ENCODE results near the gene EML2. TPM values are rescaled to one million over a fixed set of nuclear protein-coding genes. Genes with fewer than 3 reads are reported as not detected.

Gene EML2
- total and polyA plus RNA-seq, 10 of the 15 experiments (the other 5 are each of a cell fraction or from before 2014, with no cell fraction given): 1.6 to 64.0 (median 27.5) TPM

- no peak for TF ChIP-seq CUX1 (IDR thresholded peaks at IDR 0.05; ENCODE audit: insufficient replicate concordance, low read depth, low read length)
- no peak for TF ChIP-seq SP1 (IDR thresholded peaks at IDR 0.05; ENCODE audit: low read depth, low read length)
- TF ChIP-seq TCF12 (IDR thresholded peaks at IDR 0.05; ENCODE audit: low read depth, low read length): no peak
Measured at GRCh38 chr19:45569619-45570421, 69.4 kb downstream of the EML2 start (continued).

- H3K27me3 ChIP-seq (replicated peaks in 1 of 2; ENCODE audit: control insufficient read depth in 2 of 2, insufficient read depth in 2 of 2, low read length in 1 of 2): no peaks in the 10 kb centered on the region
- H3K9me3 ChIP-seq (replicated peaks; ENCODE audit: control insufficient read depth, insufficient read depth, low read length): no peaks in the 10 kb centered on the region
- SMC1A ChIA-PET (ENCODE audit: uncharacterized antibody, unreplicated experiment): no interaction called here
- in situ Hi-C loops (cut with MboI) (no loop called here), intact Hi-C loops (cut with micrococcal nuclease; ENCODE audit: unreplicated experiment) (no loop called here)
- CTCF ChIA-PET: interaction anchor here (1.0 to 1.7 kb wide), 2 partner anchors 41 to 76 kb away, joined by 3 to 4 read pairs; no protein-coding TSS in a partner anchor
- no peak overlapping the region for H3K4me2 ChIP-seq (ENCODE audit: control insufficient read depth, insufficient read depth)
- H3K36me3 ChIP-seq (ENCODE audit: control insufficient read depth in 2 of 2, insufficient read depth in 2 of 2, low read length in 1 of 2): no peaks in the 10 kb centered on the region; a peak in 1 of 4 replicates
- H3K4me3 ChIP-seq: no peak overlapping the region
- RAD21 ChIA-PET (ENCODE audit: unreplicated experiment): no interaction called here
- H3K79me2 ChIP-seq (ENCODE audit: control insufficient read depth, insufficient read depth, low read length): peaks cover 17% of the 10 kb centered on the region
- H3K4me1 ChIP-seq (ENCODE audit: control insufficient read depth, insufficient read depth, low read length): peaks cover 9% of the 10 kb centered on the region
- ATAC-seq: no peak
- H2AFZ ChIP-seq (ENCODE audit: control insufficient read depth, low read depth, low read length): no peak overlapping the region
- no peak overlapping the region for H3K9ac ChIP-seq (ENCODE audit: control insufficient read depth, insufficient read depth, low read length)
- no peaks in the 10 kb centered on the region for H4K20me1 ChIP-seq (ENCODE audit: control insufficient read depth, insufficient read depth)
- POLR2A ChIA-PET: no interaction called here
- no peak overlapping the region for H3K27ac ChIP-seq (ENCODE audit: control insufficient read depth, insufficient read depth)
- no TSS peak for BruUV-seq (replicated peaks)
- 81% methylated on average over 3 of the region's 3 CpGs for WGBS (ENCODE audit: insufficient coverage, insufficient replicate concordance, low lambda C conversion rate, missing lambda C conversion rate)
- DNase-seq (ENCODE audit: low read depth, low spot score): no peak
- no peak for FAIRE-seq
- TF ChIP-seq BCL3 (IDR thresholded peaks at IDR 0.05; ENCODE audit: borderline replicate concordance, insufficient read depth, low read depth, low read length, poor library complexity, severe bottlenecking): no peak
- TF ChIP-seq PML (IDR thresholded peaks at IDR 0.05; ENCODE audit: low read length): no peak
- TF ChIP-seq SMC3 (IDR thresholded peaks at IDR 0.05; ENCODE audit: borderline replicate concordance, low read length): no peak
- TF ChIP-seq MTA2 (IDR thresholded peaks at IDR 0.05; ENCODE audit: low read depth): no peak
- TF ChIP-seq BCLAF1 (IDR thresholded peaks at IDR 0.05): no peak
- no peak for TF ChIP-seq EP300 (IDR thresholded peaks at IDR 0.05; ENCODE audit: borderline replicate concordance in 1 of 2, control insufficient read depth in 1 of 2, low read depth in 2 of 2, low read length in 2 of 2)
- no peak for TF ChIP-seq IKZF1 (conservative IDR thresholded peaks at IDR 0.05)
- no peak for TF ChIP-seq MTA3 (IDR thresholded peaks at IDR 0.05; ENCODE audit: borderline replicate concordance, low read length)
Measured at GRCh38 chr19:45568732-45569131, 70.5 kb downstream of the EML2 start.

Measured in GM12878 (cell line).